LoVo (cell line): ENCODE measurements around the gene SERINC5.

Source experiments
- DNase-seq: peaks from one replicate; pipeline ENCODE4 v3.0.0-alpha.2; 2016; ENCODE audit warnings: low spot score

Gene SERINC5

DNA sequence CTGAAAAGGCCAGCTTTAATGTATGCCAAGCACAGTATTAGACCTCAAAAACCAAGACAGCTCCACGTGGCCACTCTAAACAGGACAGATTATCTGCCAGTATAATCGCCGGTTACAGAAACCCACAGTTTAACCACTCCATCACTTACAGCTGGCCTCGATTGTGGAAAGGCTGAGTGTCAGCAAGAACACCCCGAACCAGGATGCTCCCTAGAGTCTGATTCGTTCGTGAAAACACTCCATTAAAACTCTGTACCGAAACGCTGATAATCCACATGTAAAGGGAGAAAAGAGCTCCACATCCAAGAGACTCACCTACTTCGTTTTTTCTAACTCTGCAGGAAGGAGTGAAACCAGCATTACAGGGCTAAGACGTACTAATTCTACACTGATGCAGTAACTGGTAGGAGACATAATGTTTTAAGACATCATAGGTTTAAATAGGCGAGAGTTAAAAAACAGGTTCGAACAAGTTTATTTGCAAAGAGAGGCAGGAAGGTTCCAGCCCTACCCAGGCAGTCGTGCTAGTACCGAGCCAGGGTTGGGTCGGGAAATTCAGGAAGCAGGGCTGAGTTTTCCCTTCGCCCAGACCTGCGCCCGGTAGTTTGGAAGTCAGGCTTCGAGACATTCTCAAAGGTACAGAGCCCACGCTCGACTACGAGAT is 949 bp downstream of the SERINC5 start:
- no peak for DNase-seq

DNA sequence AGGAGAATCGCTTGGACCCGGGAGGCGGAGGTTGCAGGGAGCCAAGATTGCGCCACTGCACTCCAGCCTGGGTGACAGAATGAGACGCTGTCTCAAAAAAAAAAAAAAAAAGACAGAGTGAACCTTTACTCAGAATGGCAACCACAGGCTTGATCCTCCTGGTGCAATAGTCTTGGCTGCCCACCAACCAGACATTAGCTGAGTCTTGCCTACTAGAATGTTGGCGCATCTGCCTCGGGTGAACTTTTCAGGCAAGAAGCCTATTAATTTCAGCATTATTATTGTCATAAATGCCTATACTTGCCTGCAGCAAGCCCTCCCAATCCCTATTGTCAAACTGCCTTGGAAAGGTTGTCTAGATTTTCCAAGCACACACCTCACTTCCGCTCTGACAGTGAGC is 4.2 kb downstream of the SERINC5 start:
- DNase-seq: no peak

DNA sequence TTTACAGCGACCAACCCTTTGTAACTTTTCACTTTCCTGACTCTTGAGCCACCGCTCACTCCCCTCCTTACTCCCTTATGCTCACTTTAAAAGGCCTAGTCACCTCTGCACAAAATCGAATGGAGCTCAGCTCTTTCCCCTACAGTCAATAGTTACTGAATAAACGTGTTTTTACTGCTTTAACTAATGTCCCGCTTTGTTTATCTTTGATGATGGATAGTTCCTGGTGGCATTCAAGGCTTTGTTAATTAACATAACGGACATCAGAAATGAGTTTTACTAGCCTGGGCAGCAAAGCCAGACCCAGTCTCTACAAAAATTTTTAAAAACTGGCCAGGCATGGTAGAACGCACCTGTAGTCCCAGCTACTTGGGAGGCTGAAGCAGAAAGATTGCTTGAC is 5.0 kb downstream of the SERINC5 start:
- DNase-seq: no peak

DNA sequence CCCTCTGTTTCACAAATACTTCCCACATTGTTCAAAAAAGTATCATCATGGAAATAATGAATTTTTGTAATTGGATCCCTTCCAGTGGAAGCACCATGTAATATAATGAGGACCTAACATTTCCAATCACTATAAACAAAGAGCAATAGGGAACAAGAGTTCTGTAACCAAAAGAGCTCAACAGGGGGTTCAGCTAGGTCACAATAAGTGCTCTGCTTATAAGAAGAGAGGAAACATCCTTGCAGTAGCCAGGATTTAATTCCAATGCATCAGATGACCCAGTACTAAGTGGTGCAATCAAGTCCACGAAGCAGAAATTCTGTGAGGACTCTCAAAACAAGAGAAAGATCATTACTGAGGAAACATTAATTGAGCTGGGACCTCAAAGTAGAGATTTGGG is 5.9 kb downstream of the SERINC5 start:
- no peak for DNase-seq

DNA sequence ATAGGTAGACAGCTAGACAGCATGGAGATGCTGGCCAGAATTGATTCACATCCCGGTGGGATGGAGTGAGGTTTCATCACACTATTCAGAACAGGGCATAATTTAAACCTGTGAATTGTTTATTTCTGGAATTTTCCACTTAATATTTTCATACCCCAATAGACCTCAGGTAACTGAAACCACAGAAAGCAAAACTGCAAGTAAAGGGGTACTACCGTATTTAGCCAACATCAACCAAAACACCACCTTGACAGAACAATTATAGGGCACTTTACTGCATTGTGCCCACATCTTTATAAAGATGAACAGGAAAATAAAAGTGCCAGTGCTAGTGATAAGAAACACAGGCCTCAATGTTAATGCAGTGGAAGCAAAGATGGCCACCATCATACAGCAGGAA is 7.5 kb downstream of the SERINC5 start:
- no peak for DNase-seq

DNA sequence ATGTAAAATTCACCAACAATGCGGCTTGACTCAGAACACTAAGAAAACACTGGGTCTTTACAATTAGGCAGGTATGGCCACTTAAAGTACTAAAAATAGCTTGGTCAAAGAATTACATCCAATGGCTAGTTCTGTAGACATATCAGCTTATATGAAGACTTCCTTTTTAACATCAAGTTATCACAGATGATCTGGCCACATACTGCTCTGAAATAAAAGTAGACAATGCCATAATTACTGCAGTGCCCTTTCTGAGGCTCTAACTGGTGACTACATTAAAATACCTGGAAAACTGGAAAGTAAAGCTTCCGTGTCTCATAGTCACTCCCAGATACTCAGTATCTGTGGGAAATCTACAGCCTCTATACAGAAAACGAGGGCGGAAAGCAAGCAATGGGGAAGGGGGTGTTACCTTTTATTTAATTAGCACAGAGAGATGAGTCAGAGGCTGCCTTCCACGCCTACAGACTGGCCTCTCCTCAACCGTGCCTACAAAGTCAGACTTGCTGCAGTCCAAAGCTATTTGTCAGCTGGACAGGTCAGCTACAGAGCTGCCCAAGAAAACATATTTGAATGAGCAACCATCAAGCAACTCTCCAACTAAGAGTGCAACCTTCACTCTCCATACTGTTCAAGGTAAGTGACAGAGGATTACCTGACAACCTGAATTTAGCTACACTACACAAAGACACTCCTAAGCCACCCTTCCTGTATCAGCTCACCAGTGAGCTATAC is 8.7 kb downstream of the SERINC5 start:
- DNase-seq: peak; percentile 92

DNA sequence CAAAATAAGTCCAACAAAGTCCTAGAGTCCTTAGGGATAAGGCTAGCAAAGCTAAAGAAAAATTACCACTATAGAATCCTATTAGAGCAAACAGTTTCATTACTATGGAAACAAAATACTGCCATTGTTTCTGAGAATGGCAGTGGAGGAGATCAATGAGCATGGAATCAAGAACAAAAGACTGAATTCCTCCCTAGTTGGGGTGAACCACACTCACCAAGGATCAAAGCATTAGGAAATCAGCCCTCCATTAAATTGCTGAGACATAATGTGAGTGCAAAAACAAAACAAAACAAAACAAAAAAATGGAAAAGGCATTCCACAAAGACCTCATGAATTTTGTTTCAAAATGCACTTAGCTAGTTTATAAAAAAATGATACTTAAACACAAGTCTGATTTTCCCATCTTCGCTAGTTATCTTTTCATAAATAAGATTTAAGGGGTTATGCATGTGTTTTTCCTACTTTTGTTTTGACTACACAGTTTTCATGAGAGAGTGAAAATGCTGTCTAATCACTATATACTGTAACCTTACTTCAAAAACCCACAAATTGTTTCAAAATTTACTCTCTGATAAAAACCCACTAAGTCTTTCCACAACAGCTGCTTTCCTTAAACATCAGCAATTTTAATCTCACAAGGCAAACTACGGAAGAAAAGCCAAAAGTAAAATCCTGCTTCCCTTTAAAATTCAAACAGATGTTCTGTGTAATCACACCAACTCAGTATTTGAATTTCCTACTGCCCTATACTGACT is 9.7 kb downstream of the SERINC5 start:
- no peak for DNase-seq

DNA sequence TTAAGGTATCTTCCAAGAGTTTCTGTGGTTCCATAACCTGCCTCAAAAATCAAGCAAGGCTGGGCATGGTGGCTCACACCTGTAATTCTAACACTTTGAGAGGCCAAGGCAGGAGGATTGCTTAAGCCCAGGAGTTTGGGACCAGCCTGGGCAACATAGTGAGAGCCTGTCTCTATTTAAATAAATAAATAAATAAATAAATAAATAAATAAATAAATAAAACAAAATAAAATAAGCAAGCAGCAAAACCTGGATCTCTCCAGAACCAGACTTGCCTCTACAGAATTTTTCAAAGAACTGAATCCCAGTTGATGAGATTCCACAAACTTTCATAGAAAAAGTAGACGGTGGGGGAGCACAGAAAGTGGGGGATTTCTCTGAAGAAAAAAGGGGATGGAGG is 12.3 kb downstream of the SERINC5 start:
- no peak for DNase-seq

DNA sequence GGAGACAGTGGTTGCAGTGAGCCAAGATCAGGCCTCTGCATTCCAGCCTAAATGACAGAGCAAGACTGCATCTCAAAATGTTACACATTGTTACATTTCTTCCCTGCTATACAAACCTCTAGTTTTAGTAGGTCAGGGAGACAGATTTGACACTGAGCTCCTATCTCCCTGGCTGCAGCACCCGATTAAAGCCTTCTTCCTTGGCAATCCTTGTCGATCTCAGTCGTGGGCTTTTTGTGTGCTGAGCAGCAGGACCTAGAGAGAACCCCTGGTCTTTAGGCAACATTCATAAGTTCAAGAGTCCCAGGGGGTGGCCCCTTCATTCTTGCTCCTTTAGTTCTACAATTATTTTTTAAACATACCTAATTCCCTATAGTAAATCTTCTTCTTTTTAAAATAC is 13.0 kb downstream of the SERINC5 start:
- no peak for DNase-seq

DNA sequence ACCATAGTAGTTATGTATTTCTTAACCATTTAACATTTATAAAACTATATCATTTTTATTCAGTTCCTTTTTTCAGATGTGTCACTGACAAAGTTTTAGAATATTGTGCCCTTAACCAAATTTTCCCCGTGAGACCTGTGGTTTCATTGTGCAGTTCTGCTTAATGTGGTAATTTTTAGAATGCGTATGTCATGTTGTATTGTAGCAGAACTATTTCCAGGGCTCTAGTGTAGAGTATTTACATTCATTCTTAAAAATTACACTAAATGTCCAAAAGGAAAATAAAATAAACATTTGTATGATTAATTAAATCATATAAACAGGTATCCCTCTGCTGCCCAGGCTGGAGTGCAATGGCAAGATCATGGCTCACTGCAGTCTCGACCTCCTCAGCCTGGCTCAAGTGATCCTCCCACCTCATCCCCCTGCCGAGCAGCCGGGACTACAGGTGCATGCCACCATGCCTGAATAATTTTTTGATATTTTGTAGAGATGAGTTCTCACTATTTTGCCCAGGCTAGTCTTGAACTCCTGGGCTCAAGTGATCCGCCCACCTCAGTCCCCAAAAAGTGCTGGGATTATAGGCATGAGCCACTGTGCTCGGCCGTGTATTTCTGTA is 15.4 kb downstream of the SERINC5 start:
- no peak for DNase-seq

DNA sequence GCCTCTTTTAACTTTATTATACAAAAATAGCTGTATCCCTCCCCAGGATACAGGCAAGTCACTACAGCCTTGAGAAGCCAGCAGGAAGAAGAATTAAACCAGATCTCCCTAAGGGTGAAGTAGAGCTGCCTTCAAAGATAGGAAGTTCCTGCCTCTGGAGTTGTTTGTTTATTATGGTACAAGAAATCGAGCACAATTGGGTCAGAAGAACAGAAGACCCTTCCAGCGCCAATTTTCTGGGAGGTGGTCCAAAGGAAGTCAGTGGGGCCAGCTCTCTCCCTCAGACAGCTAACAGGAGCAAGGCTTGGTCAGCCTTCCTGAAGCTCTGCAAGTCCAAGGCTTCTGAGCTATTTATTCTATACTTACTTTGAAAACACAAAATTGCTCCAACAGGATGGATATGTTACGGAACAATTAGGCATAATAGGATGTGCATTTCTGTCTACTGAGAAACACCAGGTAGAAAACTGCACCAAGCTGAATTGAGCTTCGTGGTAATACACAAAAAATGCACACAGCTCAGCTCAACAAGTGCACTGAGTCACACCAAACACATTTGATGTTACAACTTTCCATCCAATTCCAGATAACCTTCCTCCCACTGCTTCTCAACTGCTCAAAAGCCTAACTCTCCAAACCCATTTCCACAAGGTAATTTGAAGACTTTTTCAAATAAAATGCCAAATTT is 16.0 kb downstream of the SERINC5 start:
- DNase-seq: no peak

DNA sequence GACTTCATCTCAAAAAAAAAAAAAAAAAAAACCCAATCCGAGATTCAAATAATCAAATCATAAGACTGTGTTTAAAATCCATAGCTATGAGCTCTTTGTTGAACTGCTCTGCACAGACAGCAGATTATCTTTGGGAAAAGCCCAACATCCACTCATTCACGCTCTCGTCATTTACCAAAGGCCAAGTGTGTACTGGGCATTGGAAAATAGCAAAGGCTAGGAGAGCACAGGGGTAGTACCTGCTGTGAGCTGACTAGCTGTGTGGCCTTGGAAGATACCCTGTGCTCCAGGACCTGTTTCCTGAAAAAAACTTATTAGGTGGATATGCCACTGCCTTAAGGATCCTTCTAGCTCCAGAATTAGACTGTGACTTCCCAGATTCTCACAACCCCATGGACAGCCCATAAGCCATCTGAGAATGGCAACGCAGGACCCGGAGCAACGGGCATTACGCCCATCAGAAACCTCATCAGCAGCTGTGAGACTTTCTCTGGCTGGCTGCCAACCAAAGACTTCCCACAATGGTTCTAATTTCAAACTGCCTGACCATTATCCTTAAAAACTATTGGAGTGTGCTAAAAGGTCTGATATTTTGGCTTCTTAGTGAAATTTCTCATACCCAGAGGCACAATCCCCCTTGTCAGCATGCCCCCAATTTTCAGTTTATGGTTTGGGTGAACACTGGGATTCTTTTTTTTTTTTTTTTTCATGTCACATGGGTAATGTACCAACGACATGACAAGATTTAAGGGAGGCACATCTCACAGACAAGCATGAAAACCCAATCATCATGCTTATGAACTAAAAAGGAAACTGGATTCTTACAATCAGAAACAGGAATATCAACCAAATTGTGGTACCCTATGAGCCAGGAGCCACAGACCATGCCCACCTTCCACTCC is 16.8 kb downstream of the SERINC5 start:
- DNase-seq: no peak

DNA sequence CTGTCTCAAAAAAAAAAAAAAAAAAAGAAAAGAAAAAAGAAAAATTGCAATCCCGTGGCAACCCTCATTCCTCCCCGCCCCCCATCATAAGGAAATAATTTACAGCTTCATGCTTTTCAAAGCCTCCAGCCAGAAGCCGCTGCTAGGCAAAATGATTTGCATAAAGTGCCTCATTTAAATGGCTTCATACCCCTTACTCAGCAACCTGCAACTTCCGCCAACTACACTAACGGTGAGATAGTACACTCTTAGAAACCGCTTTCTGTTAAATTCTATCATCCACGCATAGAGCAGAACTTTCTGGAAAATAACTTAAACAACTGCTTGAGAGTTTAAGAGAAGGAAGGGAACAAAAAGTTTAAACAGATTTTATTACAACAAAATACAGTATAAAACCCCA is 17.8 kb downstream of the SERINC5 start:
- DNase-seq: no peak

DNA sequence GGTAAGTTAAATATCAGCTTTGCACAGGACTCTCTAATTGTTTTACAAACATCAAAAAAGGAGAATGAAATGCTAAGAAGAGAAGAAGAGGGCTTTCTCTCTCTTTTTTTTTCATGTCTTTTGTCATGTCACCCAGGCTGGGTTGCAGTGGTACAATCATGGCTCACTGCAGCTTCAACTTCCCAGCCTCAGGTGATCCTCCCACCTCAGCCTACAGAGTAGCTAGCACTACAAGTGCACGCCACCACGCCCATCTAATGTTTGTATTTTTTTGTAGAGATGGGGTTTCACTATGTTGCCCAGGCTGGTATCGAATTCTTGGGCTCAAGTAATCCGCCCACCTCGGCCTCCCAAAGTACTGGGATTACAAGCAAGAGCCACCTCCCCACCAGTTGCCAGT is 18.6 kb downstream of the SERINC5 start:
- DNase-seq: no peak

DNA sequence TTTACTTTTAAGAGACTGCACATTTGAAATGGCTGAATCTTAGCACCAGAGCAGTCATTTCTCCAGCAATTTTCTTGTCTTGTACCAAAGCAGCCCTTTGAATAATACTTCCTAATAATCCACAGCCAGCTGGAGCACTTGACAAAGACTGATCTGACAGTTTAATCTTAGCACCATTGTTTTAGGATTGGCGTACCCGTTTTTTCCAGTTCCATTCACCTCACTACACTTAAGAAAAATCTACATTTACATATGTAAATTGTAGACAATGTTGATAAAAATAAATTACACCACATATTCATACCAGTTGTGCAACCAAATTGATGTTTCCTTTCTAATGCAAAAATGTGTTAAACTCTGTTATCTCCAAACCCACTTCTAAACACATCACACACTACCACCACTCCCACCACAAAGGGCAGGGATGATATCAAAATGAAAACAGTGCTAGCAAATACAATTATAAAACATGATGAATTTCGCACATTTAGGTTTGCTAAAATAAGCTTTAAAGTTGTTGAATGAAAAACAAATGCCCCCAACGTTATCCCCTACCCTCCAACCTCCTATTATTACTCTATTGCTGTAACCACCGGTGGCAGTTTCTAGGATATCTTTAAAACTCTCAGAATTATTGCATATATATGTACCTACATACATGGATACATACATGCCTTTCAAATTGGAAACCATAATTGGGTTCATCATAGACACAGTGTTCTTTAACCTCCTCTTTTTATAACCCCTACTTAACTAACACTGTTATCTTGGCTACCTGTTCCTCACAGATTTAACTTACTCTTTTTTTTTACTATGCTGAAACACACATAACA is 21.5 kb downstream of the SERINC5 start:
- no peak for DNase-seq

DNA sequence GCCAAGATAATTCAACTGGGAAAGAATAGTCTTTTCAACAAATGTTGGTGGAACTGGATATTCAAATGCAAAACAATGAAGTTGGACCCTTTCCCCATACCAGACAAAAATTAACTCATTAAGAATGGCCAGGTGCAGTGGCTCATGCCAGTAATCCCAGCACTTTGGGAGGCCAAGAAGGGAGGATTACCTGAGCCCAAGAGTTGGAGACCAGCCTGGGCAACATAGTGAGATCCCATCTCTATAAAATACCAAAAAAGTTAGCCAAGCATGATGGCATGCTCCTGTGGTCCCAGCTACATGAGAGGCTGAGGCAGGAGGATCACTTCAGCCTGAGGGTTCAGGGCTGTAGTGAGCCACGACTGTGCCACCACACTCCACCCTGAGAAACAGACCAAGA is 24.2 kb downstream of the SERINC5 start:
- no peak for DNase-seq

DNA sequence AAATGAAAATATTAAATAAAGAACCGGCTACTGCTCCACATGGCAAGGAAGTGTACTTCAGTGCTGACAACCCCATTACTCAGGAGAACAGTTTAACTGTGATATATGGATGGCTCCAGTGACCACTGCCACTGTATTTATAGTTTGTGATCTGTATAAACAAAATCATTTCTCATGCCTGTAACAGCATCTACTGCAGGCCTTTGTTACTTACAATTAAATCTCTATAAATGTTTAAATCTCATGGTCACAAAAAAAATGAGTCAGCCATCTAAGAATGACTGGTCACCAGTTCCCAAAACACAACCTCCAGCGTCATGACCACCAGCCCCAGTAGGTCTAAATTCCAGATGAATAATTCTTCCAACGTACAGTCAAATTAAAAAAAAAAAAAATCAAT is 24.6 kb downstream of the SERINC5 start:
- DNase-seq: no peak

DNA sequence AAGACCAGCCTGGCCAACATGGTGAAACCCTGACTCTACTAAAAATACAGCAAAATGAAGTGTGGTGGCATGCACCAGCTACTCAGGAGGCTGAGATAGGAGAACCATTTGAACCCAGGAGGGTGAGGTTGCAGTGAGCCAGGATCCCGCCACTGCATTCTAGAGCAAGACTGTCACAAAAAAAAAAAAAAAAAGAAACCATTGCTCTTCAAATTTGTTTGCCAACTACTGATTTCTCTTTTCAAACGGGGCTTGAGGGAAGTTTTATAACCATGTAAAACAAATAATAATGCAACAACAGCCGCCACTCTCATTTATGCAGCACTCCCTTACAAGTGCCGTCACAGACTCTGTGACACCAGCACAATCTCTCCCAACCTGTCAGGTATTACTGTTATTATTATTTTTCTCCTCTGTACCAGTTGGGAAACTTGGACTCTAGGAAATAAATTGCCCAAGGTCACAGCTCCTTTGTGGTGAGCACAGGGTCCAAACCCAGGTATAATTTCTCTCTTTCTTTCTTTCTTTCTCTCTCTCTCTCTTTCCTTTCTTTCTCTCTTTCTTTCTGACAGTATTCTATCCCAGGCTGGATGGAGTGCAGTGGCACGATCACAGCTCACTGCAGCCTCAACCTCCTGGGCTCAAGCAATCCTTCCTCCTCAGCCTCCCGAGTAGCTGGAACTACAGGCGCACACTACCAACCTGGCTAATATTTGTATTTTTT is 25.4 kb downstream of the SERINC5 start:
- no peak for DNase-seq

DNA sequence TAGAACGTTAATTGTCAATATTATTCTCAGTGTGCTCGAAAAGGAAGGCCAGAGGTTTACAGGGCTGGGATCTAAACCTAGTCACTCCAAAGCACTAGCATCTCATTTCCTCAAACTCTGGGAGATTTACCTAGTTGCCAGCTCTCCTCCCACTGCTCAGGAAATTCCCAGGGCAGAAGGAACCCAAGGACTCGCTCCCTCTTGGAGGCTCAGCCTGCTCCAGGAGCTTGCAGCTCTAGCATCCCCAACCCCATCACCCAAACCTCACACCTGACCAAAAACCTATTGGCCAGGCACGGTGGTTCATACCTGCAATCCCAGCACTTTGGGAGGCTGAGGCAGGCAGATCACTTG is 26.0 kb downstream of the SERINC5 start:
- no peak for DNase-seq
